DMS53 (cell line): ENCODE results near the gene TMPRSS11E.
"Not testable (repeated sequence)": the region's sequence is repeated elsewhere in the genome, so short reads cannot be mapped to it uniquely, and the experiment has no call there.

ENCODE experiments used
- DNase-seq: peaks from one replicate; lab custom pipeline; 2025; lab: John Stamatoyannopoulos, UW

TMPRSS11E gene

DNA sequence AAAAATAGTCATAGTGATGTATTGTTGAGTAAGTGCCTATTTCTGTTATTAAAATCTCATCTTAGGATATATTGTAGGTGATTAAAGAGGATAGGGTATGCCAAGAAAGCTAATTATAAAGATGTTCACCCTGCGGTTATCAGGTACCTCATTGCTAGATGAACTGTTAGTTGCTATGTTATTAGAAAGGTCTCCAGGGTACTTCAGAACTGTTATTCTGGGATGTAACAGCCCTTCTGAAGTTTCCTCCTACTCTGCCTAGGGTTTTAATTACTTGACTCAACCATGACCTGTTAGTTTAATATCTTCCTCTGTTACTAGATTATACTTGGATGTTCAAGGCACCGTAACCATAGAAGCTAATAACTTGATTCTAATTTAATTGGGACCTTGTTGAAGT, 15.4 kb downstream of the TMPRSS11E start:
- no peak for DNase-seq

DNA sequence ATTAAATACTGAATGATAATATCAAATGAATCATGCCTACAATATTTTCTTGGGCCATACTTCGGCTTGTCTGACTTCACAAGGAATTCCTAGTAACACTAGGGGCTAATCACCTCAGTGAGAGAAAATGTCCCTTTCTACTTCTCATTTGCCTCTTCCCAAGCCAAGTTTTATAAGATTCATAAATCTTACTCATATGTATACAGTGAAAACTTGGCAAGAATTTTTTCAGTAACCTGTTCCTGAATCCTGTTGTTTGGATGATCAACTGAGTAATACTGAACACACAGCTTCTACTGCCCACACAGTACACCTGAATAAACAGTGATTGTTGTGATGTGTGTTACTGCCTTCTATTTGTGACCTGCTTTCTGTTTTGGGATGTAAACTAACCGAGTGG, 16.5 kb downstream of the TMPRSS11E start:
- peak; percentile 35 for DNase-seq

DNA sequence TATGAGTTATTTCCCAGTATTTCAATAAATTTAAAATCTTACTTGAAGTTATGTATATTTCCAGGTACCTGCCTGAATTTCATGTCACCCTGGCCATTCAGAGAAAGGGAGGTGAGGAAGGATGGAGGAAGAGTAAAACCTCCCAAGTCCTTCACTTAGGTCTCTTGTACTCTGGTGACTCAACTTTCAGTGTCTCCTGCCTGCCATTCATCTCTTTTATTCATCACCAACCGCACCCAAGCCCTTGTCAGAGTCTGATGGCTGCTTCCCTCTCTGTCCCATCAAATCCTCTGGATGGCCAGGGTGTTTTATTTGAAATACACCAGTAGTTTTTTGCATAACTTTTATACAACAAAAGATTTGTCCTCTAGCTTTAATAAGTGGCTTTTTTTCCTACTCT, 17.8 kb downstream of the TMPRSS11E start:
- DNase-seq = no peak

DNA sequence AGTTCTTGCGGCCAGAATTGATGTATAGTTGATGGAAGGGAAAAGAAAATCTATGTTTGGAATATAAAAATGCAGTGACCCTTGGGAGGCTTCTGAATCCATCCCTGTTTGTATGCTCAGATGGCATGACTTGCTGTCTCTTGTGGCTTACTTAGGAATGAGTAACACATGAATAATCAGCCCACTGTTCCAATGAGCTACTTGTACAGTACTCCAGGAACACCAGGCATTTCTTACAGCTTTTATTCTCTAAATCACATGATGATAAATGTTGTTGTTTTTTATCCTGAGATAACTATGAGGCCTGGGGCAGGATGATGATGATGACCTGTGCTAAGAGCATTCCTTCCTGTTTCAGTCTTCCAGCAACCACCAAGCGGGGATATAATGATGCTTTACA, 18.9 kb downstream of the TMPRSS11E start:
- DNase-seq = no peak

DNA sequence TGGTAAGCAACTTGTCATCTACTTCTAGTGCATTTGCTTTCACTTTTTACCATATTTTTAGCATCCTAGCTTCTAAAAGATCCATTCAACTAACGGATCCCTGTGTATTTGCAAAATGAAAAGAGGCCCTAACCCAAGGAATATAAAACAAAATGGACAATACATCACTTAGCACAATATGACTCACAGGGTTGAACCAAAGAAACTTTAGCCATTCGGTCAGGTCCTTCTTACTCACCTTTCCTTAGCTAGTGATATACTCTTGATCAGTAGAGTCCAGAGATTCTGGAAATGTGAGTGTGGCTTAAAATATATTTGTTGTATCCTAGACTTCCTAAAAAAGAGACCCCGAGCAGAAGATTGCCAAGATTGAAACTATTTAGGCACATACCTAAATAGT, 19.5 kb downstream of the TMPRSS11E start:
- no peak for DNase-seq

- no peak for DNase-seq
Observed at GRCh38 chr4:68469482-68469881, 22.2 kb downstream of the TMPRSS11E start.

- no peak for DNase-seq
Observed at GRCh38 chr4:68476191-68476590, 28.9 kb downstream of the TMPRSS11E start.

- no peak for DNase-seq
Observed at GRCh38 chr4:68489338-68489737, 42.1 kb downstream of the TMPRSS11E start.

DNA sequence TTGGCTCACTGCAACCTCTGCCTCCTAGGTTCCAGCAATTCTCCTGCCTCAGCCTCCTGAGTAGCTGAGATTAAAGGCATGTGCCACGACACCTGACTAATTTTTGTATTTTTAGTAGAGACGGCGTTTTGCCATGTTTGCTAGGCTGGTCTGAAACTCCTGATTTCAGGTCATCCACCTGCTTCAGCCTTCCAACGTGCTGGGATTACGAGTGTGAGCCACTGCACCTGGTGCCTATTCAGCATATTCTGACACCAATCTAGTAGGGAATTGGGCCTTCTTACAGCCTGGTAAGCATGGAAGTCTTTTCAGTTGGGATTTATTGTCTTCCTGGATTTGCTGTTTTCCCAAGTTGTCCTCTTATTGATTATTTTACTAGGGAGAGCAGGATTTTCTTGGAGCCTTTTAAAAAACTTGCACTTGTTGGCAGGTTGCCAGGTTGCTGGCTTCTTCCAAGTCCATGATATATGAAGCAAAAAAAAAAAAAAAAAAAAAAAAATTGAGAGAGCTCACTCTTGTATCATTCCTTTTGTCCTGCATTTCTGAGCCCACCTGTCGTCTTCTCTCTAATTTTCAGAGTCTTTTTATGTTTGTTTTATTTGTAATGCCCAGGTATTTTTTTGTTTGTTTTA, 43.7 kb downstream of the TMPRSS11E start:
- DNase-seq = peak; percentile 14

GRCh38 chr4:68494688-68495087, 47.4 kb downstream of the TMPRSS11E start:
- no peak for DNase-seq

- DNase-seq = peak; percentile 71
Observed at GRCh38 chr4:68498413-68499007, 51.2 kb downstream of the TMPRSS11E start.

DNA sequence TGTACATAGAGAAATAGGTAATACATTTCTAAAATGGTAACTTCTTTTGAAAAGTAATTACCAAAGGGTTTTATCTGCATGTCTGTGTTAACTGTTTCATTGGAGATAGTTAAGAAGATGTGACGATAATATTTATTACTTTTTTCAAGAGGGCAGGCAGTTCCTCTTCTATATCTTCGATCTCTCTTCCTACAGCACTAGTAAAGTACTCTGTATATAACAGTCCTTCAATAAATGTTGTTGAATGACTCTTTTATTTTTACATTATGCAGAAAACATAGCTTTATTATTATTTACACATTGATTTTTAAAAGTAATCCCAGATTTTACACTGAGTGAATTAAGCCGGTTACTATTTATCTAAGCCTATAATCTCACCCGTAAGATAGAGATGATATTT, 51.8 kb downstream of the TMPRSS11E start:
- DNase-seq = no peak

DNA sequence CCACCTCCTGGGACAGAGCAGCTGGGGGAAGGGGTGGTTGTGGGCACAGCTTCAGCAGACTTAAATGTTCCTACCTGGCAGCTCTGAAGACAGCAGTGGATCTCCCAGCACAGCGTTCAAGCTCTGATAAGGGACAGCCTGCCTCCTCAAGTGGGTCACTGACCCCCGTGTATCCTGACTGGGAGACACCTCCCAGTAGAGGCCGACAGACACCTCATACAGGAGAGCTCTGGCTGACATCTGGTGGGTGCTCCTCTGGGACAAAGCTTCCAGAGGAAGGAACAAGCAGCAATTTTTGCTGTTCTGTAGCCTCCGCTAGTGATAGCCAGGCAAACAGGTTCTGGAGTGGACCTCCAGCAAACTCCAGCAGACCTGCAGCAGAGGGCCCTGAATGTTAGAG, 56.2 kb downstream of the TMPRSS11E start:
- DNase-seq = not testable (repeated sequence)

DNA sequence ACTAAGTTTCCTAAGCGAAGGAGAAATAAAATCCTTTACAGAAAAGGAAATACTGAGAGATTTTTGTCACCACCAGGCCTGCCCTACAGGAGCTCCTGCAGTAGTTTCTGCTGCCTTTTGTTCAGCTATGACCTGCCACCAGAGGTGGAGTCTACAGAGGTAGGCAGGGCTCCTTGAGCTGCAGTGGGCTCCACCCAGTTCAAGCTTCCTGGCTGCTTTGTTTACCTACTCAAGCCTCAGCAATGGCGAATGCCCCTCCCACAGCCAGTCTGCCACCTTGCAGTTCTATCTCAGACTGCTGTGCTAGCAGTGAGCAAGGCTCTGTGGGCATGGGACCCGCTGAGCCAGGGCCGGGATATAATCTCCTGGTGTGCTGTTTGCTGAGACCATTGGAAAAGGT, 57.6 kb downstream of the TMPRSS11E start:
- DNase-seq = peak; percentile 29

DNA sequence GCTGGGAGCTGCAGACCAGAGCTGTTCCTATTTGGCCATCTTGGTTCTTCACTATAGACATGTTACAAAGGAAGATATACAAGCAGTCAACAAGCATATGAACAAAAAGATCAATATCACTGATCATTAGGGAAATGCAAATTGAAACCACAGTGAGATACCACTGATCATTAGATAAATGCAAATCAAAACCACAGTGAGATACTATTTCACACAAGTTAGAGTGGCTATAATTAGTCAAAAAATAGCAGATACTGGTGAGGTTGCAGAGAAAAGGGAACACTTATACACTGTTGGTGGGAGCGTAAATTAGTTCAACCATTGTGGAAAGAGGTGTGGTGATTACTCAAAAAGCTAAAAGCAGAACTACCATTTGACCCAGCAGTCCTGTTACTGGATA, 58.2 kb downstream of the TMPRSS11E start:
- not testable (repeated sequence) for DNase-seq

GRCh38 chr4:68518889-68519288, 71.6 kb downstream of the TMPRSS11E start:
- DNase-seq = no peak

DNA sequence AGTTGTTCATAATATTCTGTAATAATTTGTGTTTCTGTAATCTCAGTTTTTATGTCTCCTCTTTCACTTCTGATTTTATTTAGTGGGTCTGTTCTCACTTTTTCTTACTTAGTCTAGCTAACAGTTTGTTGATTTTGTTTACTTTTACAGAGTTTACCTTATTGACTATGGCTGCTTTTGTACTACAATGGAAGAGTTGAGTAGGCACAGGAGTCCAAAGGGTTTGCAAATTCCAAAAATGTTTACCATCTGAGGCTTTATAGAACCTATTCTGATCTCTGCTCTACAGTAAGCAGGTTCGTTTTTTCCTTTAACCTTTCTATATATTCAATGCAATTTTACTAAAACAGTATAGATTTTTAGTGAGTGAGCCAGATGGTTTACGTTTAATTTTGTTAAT, 73.7 kb downstream of the TMPRSS11E start:
- no peak for DNase-seq

DNA sequence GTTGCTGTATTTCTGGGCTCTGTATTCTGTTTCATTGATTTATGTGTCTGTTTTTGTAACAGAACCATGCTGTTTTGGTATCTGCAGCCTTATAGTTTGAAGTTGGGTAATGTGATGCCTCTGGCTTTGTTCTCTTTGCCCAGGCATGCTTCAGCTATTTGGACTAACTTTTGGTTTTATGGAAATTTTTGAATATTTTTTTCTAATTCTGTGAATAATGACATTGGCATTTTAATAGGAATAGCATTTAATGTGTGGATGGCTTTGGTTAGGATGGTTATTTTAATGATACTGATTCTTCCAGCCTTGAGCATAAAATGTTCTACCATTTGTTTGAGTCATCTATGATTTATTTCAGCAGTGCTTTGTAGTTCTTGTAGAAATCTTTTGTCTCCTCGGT, 75.0 kb downstream of the TMPRSS11E start:
- not testable (repeated sequence) for DNase-seq

DNA sequence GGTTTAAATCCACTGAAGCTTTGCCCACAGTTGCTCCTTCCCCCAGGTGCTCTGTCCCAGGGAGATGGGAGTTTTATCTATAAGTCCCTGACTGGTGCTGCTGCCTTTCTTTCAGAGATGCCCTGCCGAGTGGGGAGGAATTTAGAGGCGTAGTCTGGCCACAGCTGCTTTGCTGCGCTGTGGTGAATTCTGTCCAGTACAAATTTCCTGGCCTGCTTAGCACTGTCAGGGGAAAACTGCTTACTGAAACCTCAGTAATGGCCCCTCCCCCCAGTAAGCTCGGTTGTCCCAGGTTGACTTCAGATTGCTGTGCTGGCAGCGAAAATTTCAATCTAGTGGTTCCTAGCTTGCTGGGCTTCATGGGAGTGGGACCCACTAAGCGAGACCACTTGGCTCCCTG, 88.7 kb downstream of the TMPRSS11E start:
- DNase-seq = no peak

DNA sequence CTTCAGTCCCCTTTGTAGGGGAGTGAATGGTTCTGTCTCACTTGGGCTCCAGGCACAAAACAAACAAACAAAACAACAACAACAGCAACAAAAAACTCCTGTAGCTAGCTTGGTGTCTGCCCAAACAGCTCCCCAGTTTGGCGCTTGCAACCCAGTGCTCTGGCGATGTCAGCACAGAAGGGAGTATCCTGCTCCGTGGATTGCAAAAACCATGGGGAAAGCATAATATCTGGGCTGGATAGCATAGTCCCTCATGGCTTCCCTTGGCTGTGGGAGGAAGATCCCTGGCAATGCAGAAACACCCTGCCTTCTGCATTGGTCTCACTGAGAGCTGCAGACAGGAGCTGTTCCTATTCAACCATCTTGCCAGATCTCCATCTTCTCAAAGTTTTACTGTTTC, 89.1 kb downstream of the TMPRSS11E start:
- DNase-seq = no peak

GRCh38 chr4:68542742-68543141, 95.5 kb downstream of the TMPRSS11E start:
- DNase-seq = not testable (repeated sequence)
